GM19452 (cell line): ENCODE results near the gene COL6A1.

ENCODE experiments used
- ATAC-seq: cut with Tn5 transposase; IDR thresholded peaks from one replicate; pipeline ENCODE4 v1.9.1; 2021; ENCODE audit not compliant: unreplicated experiment

The COL6A1 gene

DNA sequence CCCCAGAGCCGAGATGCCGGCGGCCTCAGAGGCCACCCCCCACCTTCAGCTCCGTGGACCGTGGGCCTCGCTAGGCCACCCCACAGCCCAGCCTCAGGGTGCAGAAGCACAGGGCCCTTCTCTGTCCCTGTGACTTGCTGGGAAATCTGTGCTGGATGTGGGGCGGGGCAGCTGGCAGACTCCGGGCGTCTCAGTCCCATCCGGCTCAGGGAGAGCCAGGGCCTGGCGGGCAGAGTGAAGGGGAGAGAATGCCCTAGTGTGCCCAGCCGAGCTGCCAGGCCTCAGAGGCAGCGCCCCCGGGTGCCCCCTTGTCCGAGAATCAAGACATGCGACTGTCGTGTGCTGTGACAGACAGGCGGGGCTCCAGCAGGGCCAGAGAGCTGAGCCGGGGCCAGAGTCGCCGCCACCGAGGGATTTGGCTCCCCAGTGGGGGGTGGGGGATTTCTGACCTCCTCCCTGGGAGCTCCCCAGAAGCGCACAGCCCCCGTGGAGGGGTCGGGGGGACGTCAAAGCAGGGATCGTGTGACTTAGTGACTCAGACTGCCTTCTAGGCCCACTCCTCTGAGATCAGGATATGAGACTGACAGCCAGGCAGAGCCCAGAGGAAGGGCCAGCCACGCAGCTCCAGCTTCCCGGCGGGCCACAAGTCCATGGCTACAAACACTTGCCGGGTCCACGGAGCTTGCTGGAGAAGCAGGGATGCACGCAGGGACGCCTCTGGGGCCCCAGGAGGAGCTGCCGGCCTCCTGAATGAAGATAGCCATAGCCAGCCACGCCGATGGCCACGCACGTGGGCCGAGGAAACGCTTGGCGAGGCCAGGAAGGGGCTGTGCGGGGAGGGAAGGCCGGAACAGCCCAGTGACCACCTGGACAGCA lies 11.9 kb downstream of the COL6A1 start:
- no peak for ATAC-seq

- no peak for ATAC-seq
Observed at GRCh38 chr21:45994086-45994661, 12.6 kb downstream of the COL6A1 start.

- ATAC-seq = no peak
Observed at GRCh38 chr21:45994759-45995685, 13.5 kb downstream of the COL6A1 start.

GRCh38 chr21:45995686-45996179 lies 14.2 kb downstream of the COL6A1 start:
- ATAC-seq = no peak

DNA sequence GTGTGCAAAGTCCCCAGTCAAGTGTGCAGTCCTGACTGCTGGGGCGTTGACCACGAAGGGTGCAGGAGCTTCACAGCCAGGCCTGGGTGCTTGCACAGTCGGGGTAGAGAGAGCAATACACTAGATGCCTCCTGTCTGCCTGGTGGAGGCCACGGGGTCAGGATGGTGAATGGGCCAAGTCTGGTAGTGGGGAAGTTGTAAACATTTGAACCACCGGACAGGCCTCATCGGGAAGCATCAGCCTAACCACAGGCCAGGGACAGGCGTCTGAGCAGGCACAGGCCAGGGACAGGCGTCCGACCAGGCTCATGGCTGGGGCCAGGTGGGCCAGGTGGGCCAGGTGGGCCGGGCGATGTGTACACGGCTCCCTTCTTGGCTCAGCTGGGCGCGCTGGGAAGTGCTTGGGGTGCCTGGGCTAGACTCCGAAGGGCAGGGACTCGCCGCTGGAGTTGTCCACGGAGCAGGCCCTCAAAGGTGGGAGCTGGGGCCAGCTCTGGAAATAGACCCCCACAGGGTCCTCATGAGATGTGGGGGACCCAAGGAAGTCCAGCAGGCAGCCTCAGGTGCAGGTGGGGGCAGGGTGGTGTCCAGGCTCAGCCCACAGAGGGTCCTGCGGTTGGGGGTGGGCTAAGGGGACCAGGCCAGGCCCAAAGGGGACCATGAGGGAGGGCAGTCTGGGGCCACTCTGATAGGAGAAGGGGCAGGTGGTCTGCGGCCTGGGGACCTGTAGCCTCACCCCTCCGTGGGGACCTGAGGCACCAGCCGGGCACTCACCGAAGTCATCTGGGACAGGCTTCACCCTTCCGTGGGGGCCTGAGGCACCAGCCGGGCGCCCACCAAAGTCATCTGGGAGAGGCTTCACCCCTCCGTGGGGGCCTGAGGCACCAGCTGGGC lies 15.0 kb downstream of the COL6A1 start:
- ATAC-seq = no peak

GRCh38 chr21:45997205-45997494 lies 15.6 kb downstream of the COL6A1 start:
- ATAC-seq = no peak

- no peak for ATAC-seq
Observed at GRCh38 chr21:45997495-45998275, 16.1 kb downstream of the COL6A1 start.

DNA sequence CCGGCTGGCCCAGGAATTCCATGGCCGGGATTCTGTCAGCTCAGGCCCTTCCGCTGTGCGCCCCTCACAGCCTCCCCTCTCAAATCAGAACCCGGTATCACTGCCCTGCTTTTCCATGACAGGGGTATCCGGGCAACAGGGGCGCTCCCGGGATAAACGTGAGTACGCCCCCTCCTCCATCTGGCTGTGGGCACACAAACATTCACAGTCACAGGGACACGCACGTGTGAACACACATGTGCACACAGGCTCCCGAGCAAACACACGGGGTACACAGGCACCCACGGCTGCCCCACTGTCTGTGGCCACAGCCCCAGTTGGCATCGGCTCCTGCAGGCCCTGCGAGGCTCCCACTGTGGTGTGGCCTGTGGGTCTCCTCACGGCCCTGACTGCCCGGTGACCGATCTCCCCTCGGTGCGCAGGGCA lies 16.7 kb downstream of the COL6A1 start:
- ATAC-seq = no peak

DNA sequence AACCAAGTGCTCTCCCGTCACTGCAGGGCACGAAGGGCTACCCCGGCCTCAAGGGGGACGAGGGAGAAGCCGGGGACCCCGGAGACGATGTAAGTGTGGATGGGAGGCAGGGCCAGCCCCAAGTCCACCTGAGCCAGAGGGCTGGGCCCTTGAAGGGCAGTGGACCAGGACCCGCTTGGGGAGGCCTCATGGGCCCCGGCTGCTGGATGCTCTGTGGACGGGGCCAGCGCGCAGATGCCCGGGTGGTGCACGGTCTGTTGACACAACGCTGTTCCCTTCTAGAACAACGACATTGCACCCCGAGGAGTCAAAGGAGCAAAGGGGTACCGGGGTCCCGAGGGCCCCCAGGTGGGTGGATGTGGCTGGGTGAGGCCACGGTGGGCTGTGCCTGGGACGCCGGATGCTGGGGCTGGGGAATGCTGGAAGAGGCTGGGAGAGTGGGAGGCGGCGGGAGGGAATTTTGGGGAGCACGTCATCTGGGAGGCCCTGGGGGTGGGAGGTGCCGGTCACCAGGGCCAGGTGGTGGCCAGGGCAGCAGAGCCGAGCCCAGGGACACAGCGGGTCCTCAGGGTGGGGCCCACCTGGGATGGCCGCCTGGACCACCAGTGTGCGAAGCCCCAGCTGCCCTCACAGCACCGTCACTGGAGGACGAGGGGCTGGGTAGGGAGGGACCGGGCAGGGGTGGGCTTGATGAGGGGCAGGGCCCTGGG lies 17.5 kb downstream of the COL6A1 start:
- no peak for ATAC-seq

- ATAC-seq = no peak
Observed at GRCh38 chr21:45999581-46000181, 18.1 kb downstream of the COL6A1 start.

DNA sequence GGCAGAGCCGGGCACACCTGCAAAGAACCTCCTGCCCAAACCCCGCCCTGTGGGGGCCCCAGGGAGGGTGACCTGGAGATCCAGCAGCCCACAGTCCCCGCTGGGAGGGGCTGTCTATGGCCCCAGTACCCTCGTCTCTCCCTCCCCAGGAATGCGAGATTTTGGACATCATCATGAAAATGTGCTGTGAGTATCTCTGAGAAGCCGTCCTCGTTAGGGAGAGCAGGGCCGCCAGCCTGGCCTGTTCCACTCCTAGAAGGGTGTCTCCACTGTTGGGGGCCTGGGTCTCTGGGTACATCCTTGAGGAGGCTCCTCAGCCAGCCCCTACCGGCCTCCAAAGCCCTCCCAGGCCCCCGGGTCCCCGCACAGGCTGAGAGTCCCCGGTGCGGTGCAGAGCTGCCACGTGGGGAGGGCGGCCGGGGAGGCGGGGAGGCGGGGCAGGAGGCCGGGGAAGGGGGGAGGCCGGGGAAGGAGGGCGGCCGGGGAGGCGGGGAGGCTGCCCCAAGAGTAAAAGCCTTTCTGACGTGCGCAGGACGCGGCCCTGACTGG lies 18.7 kb downstream of the COL6A1 start:
- ATAC-seq = no peak

DNA sequence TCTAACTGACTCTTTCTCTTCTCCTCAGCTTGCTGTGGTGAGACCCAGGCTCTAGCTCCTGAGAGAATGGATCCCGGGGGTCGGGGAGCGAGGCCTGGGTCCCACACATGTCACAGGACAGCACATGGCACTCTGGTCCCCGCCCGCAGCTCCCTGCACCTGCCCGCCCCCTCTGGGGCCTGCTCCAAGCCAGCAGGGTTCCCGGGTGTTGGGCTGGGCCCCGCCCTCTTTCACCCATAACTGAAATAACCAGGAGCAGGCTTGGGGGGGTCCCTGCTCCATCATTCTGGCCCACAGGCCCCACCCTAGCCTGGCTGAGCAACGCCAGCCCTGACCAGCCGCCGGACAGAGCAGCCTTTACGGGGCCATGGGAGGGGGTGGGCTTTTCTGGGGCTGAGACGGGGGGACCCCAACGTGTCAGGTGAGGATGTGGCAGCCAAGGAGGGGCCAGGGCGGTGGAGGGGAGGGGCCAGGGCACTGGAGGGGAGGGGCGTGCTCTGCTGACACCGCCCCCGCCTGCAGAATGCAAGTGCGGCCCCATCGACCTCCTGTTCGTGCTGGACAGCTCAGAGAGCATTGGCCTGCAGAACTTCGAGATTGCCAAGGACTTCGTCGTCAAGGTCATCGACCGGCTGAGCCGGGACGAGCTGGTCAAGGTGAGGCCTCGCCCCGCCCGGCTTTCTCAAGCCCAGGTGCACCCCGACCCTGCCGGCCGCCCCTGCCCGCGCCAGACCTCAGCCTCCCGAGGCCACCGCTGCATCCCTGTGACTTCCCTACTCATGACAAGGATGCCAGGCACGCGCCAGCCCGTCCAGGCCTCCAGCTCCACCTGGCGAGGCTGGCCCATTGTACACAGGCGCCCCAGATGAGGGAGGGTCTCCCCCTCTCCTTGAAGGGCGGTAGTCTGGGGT lies 19.4 kb downstream of the COL6A1 start:
- no peak for ATAC-seq

GRCh38 chr21:46001821-46002681 lies 20.5 kb downstream of the COL6A1 start:
- no peak for ATAC-seq

DNA sequence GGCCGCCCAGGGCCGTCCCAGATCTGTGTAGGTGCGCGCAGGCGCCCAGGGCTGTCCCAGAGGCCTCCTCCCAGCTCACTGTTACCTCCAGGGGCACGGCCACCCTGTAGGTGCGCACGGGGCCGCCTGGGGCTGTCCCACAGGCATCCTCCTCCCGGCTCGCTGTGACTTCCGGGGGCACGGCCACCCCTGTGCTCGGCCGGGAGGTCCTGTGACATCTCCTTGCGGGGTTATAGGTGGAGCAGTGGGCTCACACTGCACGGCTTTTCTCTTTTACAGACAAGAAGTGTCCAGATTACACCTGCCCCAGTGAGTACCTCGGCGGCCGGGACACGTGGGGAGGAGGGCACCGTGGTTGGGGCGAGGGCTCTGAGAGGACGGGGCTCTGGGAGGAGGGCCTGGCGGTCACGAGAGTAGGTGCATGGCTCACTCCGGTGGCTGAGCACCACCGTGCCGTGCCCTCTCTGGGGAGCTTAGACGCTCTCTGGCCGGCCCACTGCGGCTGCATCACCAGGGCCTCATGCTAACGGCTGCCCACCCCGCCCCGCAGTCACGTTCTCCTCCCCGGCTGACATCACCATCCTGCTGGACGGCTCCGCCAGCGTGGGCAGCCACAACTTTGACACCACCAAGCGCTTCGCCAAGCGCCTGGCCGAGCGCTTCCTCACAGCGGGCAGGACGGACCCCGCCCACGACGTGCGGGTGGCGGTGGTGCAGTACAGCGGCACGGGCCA lies 21.4 kb downstream of the COL6A1 start:
- no peak for ATAC-seq

DNA sequence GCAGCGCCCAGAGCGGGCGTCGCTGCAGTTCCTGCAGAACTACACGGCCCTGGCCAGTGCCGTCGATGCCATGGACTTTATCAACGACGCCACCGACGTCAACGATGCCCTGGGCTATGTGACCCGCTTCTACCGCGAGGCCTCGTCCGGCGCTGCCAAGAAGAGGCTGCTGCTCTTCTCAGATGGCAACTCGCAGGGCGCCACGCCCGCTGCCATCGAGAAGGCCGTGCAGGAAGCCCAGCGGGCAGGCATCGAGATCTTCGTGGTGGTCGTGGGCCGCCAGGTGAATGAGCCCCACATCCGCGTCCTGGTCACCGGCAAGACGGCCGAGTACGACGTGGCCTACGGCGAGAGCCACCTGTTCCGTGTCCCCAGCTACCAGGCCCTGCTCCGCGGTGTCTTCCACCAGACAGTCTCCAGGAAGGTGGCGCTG lies 22.0 kb downstream of the COL6A1 start:
- ATAC-seq = no peak
